Activated CD4-positive, alpha-beta T cell treated with anti-CD3 and anti-CD28 coated beads, Interleukin-2, Interleukin-4, amounts not matched to agents 100 ng/mL and 50 ng/mL, durations not matched to agents 16 hours and 8 hours (primary cell): ENCODE results near the gene KRTDAP.

Source experiments
- DNase-seq: peaks from one replicate; pipeline ENCODE4 v3.0.0-alpha.2; 2020; ENCODE audit warnings: low spot score

Gene KRTDAP

DNA sequence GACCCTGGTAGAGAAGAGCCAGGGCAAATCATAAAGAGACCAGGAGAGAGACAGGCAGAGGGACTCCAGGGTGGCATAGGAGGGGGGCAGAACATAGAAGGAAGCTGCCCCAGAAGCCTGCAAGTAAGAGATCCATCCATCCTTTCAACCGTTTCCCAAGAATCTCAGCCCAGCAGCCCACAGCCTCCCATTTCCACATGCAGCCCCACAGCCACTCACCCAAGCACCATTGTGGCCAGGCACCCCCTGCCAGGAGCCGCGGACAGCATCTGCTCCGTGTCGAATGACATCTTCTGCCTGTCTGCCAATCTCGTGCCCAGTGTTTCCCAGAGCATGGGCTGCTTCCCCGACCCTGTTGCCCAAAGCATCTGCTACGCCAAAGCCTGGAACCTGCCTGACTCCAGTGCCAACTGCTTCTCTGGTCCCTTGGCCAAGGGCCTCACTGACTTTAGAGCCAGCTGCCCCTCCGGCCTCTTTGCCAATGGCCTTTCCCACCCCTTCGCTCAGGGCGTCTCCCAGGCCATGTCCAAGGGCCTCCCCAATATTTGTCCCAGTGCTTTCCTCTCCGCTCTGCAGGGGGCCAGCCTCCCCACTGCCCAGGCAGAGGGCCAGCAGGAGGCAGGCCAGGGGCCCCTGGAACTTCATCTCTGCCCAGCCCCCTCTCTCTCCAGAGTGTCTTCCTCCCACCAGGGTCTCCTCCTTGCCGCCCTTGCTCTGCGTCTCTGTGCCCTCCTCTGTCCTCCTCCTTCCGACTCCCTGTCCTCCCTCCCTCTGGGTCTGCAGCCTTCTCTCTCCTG, 22.8 kb upstream of the KRTDAP start:
- DNase-seq, result no peak

DNA sequence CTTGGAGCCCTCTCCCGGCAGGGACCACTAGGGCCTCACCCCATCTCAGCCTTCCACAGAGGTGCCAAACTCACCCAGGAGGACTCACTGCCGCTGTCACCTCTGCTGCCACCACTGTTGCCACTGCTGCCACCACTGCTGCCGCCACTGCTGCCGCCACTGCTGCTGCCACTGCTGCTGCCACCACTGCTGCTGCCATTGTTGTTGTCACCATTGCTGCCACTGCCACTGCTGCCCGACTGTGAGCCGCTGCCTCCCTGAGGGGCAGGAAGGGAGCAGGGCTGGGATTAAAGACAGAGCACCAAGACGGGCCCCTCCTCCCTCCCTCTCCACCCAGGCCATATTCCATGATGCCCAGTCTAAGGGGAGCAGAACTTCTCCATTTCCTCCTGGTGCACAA, 21.1 kb upstream of the KRTDAP start:
- DNase-seq, result no peak

DNA sequence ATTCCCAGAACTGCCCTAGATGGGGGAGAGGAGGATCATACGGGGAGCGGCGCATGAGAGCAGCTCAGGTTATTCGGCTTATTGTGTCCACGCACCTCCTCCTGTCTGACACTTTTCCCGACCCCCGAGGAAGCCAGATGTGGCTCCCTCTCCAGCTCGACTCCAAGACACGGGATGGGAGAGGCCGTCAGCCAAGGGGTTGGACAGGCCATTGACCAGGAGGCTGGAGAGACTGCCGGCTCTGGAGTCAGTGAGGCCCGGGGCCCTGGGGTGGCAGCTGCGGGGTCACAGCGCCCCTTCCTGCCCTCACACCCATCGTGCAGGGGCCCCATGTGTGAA, 20.3 kb upstream of the KRTDAP start:
- no peak for DNase-seq

- DNase-seq, result peak; percentile 57
Measured at GRCh38 chr19:35509861-35510625, 19.8 kb upstream of the KRTDAP start.

DNA sequence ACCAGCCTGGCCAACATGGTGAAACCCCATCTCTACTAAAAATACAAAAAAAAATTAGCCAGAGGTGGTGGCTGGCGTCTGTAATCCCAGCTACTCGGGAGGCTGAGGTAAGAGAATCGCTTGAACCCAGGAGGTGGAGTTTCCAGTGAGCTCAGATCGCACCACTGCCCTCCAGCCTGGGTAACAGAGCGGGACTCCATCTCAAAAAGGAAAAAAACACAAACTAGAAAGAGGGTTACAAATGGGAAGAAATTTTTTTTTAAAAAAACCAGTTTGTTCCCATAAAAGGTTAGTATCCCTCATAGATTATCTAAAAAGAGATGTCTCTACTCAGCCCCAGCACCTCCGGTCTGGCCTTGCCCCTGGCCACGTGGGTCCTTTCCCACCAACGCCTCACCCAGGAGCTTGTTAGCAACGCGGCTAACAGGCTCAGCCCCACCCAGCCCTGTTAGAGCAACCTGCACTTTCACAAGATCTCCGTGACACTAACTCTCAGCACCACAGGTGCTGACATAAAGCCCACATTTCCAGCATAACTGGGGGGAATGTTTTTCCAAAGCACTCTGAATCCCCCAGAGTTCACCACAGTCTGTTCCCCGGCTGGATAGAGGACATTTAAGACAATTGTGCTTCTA, 18.9 kb upstream of the KRTDAP start:
- no peak for DNase-seq

DNA sequence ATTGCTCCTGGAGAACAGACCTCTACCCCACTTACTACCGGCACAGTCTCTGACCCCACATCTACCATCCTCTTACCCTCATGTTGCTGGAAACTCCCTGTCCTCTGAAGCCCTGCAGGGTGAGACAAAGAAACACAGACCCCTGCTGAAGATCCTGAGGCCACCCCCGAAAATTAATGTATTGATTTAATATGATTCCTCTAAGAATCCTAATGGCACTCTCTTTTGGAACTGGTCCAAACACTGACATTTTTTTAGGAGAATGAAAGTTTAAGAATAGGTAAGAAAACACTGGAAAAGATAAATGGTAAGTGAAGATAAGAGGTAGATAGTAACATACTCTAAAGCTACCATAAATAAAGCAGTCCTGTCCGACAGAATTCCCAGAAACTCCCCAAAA, 17.9 kb upstream of the KRTDAP start:
- DNase-seq, result no peak

- no peak for DNase-seq
Measured at GRCh38 chr19:35507561-35507960, 17.3 kb upstream of the KRTDAP start.

GRCh38 chr19:35506011-35506410, 15.7 kb upstream of the KRTDAP start:
- DNase-seq, result no peak

- DNase-seq, result no peak
Measured at GRCh38 chr19:35502751-35503150, 12.5 kb upstream of the KRTDAP start.

DNA sequence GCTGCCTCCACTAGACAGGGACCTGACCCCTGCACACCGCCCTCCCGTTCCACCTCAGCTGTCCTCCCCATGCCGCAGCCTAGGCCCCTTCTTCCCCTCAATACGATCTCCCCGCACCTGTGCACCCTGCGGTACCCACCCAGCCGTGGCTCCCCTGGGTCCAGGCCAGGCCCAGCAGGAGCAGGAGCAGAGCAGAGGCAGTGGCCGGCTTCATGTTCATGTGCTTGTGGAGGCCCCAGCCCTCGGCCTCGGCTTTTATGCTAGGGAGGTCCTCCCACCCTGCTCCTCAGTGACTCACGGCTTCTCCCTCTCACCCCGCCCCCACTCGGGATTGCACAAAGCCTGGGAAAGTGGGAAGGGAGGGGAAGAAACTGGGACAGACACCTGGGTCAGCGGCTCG, 11.4 kb upstream of the KRTDAP start:
- DNase-seq, result no peak

DNA sequence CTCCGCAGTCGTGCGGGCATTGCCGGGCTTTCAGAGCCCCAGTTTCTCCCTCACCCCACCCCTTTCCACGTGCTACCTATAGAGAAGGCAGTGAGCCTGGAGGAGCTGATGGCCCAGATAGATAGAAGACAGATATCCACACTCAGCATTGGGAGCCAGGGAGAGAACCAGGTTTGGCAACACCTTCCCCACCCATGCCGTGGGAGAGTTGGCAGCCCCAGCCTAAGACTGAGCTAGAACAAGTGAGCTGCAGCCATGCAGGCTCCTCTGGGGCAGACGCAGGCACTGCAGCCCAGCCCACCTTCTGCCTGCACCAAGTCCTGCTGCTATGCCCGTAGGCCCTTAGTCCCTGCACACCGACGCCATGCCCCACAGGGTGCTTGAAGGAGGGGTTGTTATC, 10.3 kb upstream of the KRTDAP start:
- no peak for DNase-seq

DNA sequence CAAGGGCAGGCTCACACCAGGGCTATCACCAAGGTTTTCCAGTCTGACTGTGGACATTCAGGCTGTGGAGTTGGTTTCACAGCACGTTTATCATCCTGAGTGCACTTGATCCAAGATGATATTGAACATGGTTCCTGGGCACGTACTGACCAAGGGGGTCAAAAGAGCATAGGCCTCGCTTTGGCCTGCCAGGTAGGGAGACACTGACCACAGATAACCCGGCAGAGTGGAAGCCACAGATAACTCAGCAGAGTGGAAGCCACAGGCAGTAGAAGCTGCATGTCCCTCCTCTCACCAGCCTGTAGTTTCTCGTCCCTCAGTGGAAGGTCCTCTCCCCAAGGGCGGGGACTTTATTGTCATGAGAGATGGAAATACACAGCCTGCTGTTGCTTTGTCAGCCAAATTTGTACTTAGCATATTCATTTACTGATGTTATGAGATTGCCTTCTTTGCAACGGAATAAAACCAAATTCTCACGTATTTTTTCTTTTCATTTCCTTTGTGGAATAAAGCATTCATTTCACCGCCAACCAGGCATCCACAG, 8.8 kb upstream of the KRTDAP start:
- DNase-seq, result no peak

DNA sequence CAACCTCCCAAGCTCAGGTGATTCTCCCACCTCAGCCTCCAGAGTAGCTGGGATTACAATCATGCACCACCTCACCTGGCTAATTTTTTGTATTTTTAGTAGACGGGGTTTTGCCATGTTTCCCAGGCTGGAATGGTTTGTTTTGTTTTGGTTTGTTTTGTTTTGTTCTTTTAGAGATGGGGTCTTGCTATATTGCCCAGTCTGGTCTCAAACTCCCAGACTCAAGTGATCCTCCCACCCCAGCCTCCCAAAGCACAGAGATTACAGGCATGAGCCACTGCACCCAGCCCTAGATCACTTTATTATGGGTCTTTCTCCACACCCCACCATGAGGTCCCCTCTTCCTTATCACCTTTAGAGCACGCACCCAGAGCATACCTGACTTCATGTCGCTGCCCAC, 8.0 kb upstream of the KRTDAP start:
- no peak for DNase-seq

GRCh38 chr19:35497406-35497805, 7.1 kb upstream of the KRTDAP start:
- DNase-seq, result no peak

- DNase-seq, result peak; percentile 59
Measured at GRCh38 chr19:35495107-35496064, 5.1 kb upstream of the KRTDAP start.

DNA sequence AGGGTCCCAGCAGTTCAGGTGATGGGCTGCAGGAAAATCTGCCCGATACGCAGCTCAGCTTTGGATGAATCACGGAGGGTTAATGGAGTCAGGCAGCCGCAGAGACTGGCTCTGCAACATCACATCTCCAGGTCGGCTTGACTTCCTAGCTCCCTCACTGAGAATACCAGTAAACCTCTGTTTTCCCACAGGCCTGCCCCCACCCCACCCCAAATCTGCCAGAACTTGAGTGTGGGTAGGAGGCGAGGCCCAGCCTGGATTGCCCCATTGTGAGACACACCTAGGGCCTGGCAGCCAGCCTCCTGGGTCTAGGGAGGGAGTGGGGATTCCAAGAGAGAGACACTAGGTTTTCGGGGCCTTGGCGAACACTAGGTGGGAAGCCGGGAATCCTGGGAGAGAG, 3.7 kb upstream of the KRTDAP start:
- DNase-seq, result no peak

DNA sequence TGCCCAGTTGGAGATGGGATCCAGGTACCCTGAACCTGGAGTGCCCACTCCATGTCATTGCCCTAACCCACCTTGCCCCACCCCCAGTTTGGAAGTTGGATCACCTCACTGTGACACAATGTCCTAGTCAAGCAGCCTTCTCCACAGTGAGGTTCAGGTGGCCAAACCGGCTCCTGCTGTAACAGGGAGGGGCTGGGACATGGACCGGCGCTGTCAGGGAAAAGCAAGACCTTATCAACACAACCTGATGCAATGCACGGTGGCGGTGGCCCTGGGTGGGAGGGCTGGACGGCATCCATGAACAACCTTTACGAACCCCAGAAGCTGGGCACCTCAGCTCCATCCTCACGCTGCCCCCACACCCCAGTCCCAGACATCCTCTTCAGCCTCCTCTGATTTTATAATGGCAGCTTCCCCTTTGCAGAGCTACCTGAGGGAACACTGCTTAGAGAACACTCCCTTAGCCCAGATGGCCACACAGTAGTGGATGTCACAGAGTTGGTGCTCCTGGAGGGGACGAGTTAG, 1.6 kb upstream of the KRTDAP start:
- no peak for DNase-seq

- DNase-seq, result no peak
Measured at GRCh38 chr19:35488677-35489076, 1.6 kb downstream of the KRTDAP start.

- DNase-seq, result no peak
Measured at GRCh38 chr19:35487656-35488182, 2.5 kb downstream of the KRTDAP start.

GRCh38 chr19:35486268-35486708, 4.0 kb downstream of the KRTDAP start:
- DNase-seq, result no peak
